GM23338 (cell line): ENCODE results near the gene NTMT1. TPM values are rescaled to one million over a fixed set of nuclear protein-coding genes. Genes with fewer than 3 reads are reported as not detected.

Experiments used
- ATAC-seq: fragments of 200-7000 bp; cut with Tn5 transposase; 3 replicates; pipeline ENCODE4 v1.9.1; 2020
- DNase-seq: peaks from one replicate; pipeline ENCODE4 v3.0.0-alpha.2; 2015; ENCODE audit warnings: low spot score
- H2AFZ ChIP-seq: fragments of 200-600 bp; sonication (generic); 2 replicates; pipeline ENCODE4 v1.8.0; 2016; ENCODE audit warnings: antibody characterized with exemption, mild to moderate bottlenecking, moderate library complexity
- H3F3A ChIP-seq: fragments of 200-600 bp; sonication (generic); replicated peaks from 2 replicates; pipeline ENCODE4 v1.8.0; 2017; ENCODE audit warnings: antibody characterized with exemption, mixed run types, low read depth
- H3K27ac ChIP-seq: fragments of 200-600 bp; sonication (generic); 2 replicates; pipeline ENCODE4 v1.6.1; 2016; ENCODE audit warnings: low read depth
- H3K27me3 ChIP-seq: fragments of 200-600 bp; sonication (generic); 2 replicates; pipeline ENCODE4 v1.8.0; 2016; ENCODE audit warnings: mild to moderate bottlenecking, mixed run types, moderate library complexity; ENCODE audit not compliant: insufficient read depth
- H3K36me3 ChIP-seq: fragments of 200-600 bp; sonication (generic); 2 replicates; pipeline ENCODE4 v1.8.0; 2016; ENCODE audit warnings: mild to moderate bottlenecking; ENCODE audit not compliant: insufficient read depth
- H3K4me1 ChIP-seq: fragments of 200-600 bp; sonication (generic); 2 replicates; pipeline ENCODE4 v1.8.0; 2016; ENCODE audit warnings: mild to moderate bottlenecking, moderate library complexity; ENCODE audit not compliant: insufficient read depth
- H3K4me2 ChIP-seq: fragments of 200-600 bp; sonication (generic); 2 replicates; pipeline ENCODE4 v1.7.1; 2017; ENCODE audit warnings: mixed run types
- H3K4me3 ChIP-seq: fragments of 200-600 bp; sonication (generic); 2 replicates; pipeline ENCODE4 v1.6.1; 2016; ENCODE audit warnings: mixed run types
- H3K79me2 ChIP-seq: fragments of 200-600 bp; sonication (generic); replicated peaks from 2 replicates; pipeline ENCODE4 v1.8.0; 2017; ENCODE audit warnings: mild to moderate bottlenecking; ENCODE audit not compliant: insufficient read depth
- H3K9me2 ChIP-seq: fragments of 200-600 bp; sonication (generic); 2 replicates; pipeline ENCODE4 v1.8.0; 2017; ENCODE audit not compliant: insufficient read depth
- H4K20me1 ChIP-seq: fragments of 200-600 bp; sonication (generic); replicated peaks from 2 replicates; pipeline ENCODE4 v1.8.0; 2017; ENCODE audit warnings: mild to moderate bottlenecking; ENCODE audit not compliant: insufficient read depth
- H3K27ac Mint-ChIP-seq: 2 replicates; pipeline ENCODE4 v1.8.0; 2020; ENCODE audit warnings: inconsistent platforms, mild to moderate bottlenecking, moderate library complexity, mixed read lengths
- H3K27me3 Mint-ChIP-seq: 3 replicates; pipeline ENCODE4 v1.8.0; 2022; ENCODE audit warnings: low read depth, mild to moderate bottlenecking, moderate library complexity, mixed read lengths, inconsistent platforms; ENCODE audit not compliant: insufficient read depth, poor library complexity
- H3K36me3 Mint-ChIP-seq: 3 replicates; pipeline ENCODE4 v1.8.0; 2021; ENCODE audit warnings: low read depth, mild to moderate bottlenecking, inconsistent platforms, moderate library complexity, mixed read lengths
- H3K4me1 Mint-ChIP-seq: 3 replicates; pipeline ENCODE4 v1.8.0; 2020; ENCODE audit warnings: mild to moderate bottlenecking, inconsistent platforms, mixed read lengths
- H3K4me3 Mint-ChIP-seq: 3 replicates; pipeline ENCODE4 v1.8.0; 2021; ENCODE audit warnings: moderate library complexity, mild to moderate bottlenecking, inconsistent platforms, mixed read lengths
- H3K9me3 Mint-ChIP-seq: 3 replicates; pipeline ENCODE4 v1.8.0; 2020; ENCODE audit warnings: moderate library complexity, mild to moderate bottlenecking, inconsistent platforms, mixed read lengths
- EZH2 ChIP-seq: fragments of 200-600 bp; sonication (generic); IDR thresholded peaks from one replicate; pipeline ENCODE4 v1.8.0; 2017; ENCODE audit warnings: antibody characterized with exemption, mild to moderate bottlenecking, low read depth; ENCODE audit not compliant: unreplicated experiment
- NANOG ChIP-seq: IDR thresholded peaks from 2 replicates; pipeline ENCODE4 v1.6.1; 2016; ENCODE audit warnings: antibody characterized with exemption, borderline replicate concordance
- POLR2AphosphoS5 ChIP-seq: IDR thresholded peaks from 2 replicates; pipeline ENCODE4 v1.6.1; 2016; ENCODE audit warnings: antibody characterized with exemption, low read depth
- polyA plus RNA-seq: library from polyadenylated mRNA; unstranded; fragments of >200 nt; fragmentation: Nextera tagmentation; extraction: Ambion mirVana; gene quantifications from 2 replicates; pipeline ENCODE4 v1.2.1, GENCODE V29; 2016
- total RNA-seq: library from RNA; depleted of rRNA; stranded (reverse); fragments of >200 nt; shearing (Covaris generic); gene quantifications from 2 replicates; pipeline ENCODE4 v1.2.3, GENCODE V29; 2014
- TF ChIP-seq, protein P1 (sequence below): fragments of 250-450 bp; sonication (Bioruptor Pico); IDR thresholded peaks from 2 replicates; pipeline ENCODE4 v1.5.0; 2020; ENCODE audit warnings: mild to moderate bottlenecking, moderate library complexity
- TF ChIP-seq, protein P2 (sequence below): IDR thresholded peaks from one replicate; pipeline ENCODE4 v1.6.1; 2018; ENCODE audit warnings: antibody characterized with exemption; ENCODE audit not compliant: unreplicated experiment

Gene NTMT1
- total and polyA plus RNA-seq, 2 experiments from 2014 or later: 59.4 to 108 TPM

DNA sequence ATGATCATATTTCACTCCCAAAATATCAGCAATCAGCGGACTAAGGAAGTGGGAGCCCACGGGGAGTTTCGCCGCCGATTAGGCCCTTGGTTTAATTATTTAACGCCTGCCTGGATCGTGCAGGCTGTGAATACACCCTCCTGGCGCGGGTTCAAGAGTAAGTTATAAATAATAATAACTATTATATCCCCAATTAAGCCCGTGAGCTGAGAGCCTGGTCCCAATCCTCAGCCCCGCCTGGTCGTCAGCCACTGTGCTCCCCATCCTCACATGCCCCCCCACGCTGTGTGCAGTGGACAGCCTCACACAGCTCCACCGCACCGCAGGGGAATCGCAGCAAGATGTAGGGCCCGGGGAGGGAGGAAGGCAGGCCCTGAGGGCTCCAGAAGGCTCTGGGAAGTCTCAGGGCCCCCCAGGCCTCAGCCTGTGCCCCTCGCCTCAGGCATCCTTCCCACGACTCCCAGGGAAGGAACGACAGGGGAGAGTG is 28.6 kb downstream of the NTMT1 start:
- ATAC-seq: no peak
- no peaks in the 10 kb centered on the region for H3K36me3 Mint-ChIP-seq
- H2AFZ ChIP-seq: 0 out of 2 replicates have a peak overlapping the region, but pooled peaks have one; percentile 43

More for the DNA sequence above, 28.6 kb downstream of the NTMT1 start:
- no peak overlapping the region for H3K4me3 ChIP-seq
- H3K27me3 ChIP-seq: no peaks in the 10 kb centered on the region
- no peaks in the 10 kb centered on the region; the same call in 1 of the 2 replicates for H3K4me1 ChIP-seq
- Mint-ChIP-seq H3K9me3 (no peaks in the 10 kb centered on the region), H3K4me1 (no peaks in the 10 kb centered on the region), H3K4me3 (no peak overlapping the region), H3K27ac (no peak overlapping the region), H3K27me3 (peaks cover 8% of the 10 kb centered on the region)
- H3K36me3 ChIP-seq: no peaks in the 10 kb centered on the region
- TF ChIP-seq, protein P1, sequence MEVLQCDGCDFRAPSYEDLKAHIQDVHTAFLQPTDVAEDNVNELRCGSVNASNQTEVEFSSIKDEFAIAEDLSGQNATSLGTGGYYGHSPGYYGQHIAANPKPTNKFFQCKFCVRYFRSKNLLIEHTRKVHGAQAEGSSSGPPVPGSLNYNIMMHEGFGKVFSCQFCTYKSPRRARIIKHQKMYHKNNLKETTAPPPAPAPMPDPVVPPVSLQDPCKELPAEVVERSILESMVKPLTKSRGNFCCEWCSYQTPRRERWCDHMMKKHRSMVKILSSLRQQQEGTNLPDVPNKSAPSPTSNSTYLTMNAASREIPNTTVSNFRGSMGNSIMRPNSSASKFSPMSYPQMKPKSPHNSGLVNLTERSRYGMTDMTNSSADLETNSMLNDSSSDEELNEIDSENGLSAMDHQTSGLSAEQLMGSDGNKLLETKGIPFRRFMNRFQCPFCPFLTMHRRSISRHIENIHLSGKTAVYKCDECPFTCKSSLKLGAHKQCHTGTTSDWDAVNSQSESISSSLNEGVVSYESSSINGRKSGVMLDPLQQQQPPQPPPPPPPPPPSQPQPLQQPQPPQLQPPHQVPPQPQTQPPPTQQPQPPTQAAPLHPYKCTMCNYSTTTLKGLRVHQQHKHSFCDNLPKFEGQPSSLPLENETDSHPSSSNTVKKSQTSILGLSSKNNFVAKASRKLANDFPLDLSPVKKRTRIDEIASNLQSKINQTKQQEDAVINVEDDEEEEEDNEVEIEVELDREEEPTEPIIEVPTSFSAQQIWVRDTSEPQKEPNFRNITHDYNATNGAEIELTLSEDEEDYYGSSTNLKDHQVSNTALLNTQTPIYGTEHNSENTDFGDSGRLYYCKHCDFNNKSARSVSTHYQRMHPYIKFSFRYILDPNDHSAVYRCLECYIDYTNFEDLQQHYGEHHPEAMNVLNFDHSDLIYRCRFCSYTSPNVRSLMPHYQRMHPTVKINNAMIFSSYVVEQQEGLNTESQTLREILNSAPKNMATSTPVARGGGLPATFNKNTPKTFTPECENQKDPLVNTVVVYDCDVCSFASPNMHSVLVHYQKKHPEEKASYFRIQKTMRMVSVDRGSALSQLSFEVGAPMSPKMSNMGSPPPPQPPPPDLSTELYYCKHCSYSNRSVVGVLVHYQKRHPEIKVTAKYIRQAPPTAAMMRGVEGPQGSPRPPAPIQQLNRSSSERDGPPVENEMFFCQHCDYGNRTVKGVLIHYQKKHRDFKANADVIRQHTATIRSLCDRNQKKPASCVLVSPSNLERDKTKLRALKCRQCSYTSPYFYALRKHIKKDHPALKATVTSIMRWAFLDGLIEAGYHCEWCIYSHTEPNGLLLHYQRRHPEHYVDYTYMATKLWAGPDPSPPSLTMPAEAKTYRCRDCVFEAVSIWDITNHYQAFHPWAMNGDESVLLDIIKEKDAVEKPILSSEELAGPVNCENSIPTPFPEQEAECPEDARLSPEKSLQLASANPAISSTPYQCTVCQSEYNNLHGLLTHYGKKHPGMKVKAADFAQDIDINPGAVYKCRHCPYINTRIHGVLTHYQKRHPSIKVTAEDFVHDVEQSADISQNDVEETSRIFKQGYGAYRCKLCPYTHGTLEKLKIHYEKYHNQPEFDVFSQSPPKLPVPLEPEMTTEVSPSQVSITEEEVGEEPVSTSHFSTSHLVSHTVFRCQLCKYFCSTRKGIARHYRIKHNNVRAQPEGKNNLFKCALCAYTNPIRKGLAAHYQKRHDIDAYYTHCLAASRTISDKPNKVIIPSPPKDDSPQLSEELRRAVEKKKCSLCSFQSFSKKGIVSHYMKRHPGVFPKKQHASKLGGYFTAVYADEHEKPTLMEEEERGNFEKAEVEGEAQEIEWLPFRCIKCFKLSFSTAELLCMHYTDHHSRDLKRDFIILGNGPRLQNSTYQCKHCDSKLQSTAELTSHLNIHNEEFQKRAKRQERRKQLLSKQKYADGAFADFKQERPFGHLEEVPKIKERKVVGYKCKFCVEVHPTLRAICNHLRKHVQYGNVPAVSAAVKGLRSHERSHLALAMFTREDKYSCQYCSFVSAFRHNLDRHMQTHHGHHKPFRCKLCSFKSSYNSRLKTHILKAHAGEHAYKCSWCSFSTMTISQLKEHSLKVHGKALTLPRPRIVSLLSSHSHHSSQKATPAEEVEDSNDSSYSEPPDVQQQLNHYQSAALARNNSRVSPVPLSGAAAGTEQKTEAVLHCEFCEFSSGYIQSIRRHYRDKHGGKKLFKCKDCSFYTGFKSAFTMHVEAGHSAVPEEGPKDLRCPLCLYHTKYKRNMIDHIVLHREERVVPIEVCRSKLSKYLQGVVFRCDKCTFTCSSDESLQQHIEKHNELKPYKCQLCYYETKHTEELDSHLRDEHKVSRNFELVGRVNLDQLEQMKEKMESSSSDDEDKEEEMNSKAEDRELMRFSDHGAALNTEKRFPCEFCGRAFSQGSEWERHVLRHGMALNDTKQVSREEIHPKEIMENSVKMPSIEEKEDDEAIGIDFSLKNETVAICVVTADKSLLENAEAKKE (CRISPR knock-in tag): no peak
- TF ChIP-seq POLR2AphosphoS5 (no peak), NANOG (no peak), EZH2 (no peak)
- TF ChIP-seq, protein P2, sequence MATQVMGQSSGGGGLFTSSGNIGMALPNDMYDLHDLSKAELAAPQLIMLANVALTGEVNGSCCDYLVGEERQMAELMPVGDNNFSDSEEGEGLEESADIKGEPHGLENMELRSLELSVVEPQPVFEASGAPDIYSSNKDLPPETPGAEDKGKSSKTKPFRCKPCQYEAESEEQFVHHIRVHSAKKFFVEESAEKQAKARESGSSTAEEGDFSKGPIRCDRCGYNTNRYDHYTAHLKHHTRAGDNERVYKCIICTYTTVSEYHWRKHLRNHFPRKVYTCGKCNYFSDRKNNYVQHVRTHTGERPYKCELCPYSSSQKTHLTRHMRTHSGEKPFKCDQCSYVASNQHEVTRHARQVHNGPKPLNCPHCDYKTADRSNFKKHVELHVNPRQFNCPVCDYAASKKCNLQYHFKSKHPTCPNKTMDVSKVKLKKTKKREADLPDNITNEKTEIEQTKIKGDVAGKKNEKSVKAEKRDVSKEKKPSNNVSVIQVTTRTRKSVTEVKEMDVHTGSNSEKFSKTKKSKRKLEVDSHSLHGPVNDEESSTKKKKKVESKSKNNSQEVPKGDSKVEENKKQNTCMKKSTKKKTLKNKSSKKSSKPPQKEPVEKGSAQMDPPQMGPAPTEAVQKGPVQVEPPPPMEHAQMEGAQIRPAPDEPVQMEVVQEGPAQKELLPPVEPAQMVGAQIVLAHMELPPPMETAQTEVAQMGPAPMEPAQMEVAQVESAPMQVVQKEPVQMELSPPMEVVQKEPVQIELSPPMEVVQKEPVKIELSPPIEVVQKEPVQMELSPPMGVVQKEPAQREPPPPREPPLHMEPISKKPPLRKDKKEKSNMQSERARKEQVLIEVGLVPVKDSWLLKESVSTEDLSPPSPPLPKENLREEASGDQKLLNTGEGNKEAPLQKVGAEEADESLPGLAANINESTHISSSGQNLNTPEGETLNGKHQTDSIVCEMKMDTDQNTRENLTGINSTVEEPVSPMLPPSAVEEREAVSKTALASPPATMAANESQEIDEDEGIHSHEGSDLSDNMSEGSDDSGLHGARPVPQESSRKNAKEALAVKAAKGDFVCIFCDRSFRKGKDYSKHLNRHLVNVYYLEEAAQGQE: no peak
- H4K20me1 ChIP-seq: no peaks in the 10 kb centered on the region
- no peak overlapping the region for H3K4me2 ChIP-seq
- no peak for DNase-seq
- no peak overlapping the region for H3K27ac ChIP-seq
- no peaks in the 10 kb centered on the region for H3K79me2 ChIP-seq
- no peaks in the 10 kb centered on the region for H3F3A ChIP-seq
- no peaks in the 10 kb centered on the region for H3K9me2 ChIP-seq
